HepG2 (cell line): Measurements from ENCODE around the gene DUSP16. TPM values are rescaled to one million over a fixed set of nuclear protein-coding genes. Genes with fewer than 3 reads are reported as not detected.

ENCODE experiments used
- ATAC-seq: fragments of 200-7000 bp; cut with Tn5 transposase; 3 replicates; pipeline ENCODE4 v1.9.1; 2020; ENCODE audit warnings: mild to moderate bottlenecking, moderate library complexity
- BruUV-seq: library from RNA; stranded (reverse); fragments of 400-500 nt; replicated peaks from 2 replicates; lab custom pipeline; 2021; lab: Mats Ljungman, UMichigan
- CTCF ChIA-PET: fragments of 300-600 bp; formaldehyde crosslinking; extraction: SDS; loops from one replicate; lab custom pipeline; 2021; ENCODE audit warnings: low total read pairs, inconsistent platforms, low intra/inter-chr PET ratio; lab: Yijun Ruan, JAX
- POLR2A ChIA-PET: fragments of 350-600 bp; sonication (Branson Sonifier 250); formaldehyde crosslinking; loops from one replicate; lab custom pipeline; 2020; ENCODE audit warnings: antibody characterized with exemption, inconsistent platforms; lab: Yijun Ruan, JAX
- DNase-seq: peaks from one replicate; pipeline ENCODE4 v3.0.0-alpha.2; 2015; ENCODE audit warnings: low spot score
- FAIRE-seq: peaks from 3 replicates; lab custom pipeline; 2011; peaks lifted over from hg19 to GRCh38; lab: Jason Lieb, UNC
- H2AFZ ChIP-seq: one replicate; pipeline ENCODE4 v1.6.1; 2011; ENCODE audit warnings: low read length, inconsistent platforms
- H3K27ac ChIP-seq: fragments of 300-600 bp; 3 replicates; pipeline ENCODE4 v1.8.0; 2011; ENCODE audit warnings: mixed run types, mild to moderate bottlenecking, mixed read lengths, low read length, inconsistent platforms; ENCODE audit not compliant: insufficient read depth; ENCODE audit errors: extremely low read length
- H3K27me3 ChIP-seq, 2 experiments: fragments of 200-600 bp in 1 of 2; 2 replicates in 1 of 2; 3 replicates in 1 of 2; pipeline versions ENCODE4 v1.6.0 to v1.8.0; 2011; ENCODE audit warnings: low read length in 2 of 2, mild to moderate bottlenecking in 2 of 2, moderate library complexity in 2 of 2, inconsistent platforms in 1 of 2; ENCODE audit not compliant: insufficient read depth in 2 of 2, control insufficient read depth in 1 of 2
- H3K36me3 ChIP-seq, 2 experiments: fragments of 200-600 bp in 1 of 2; replicated peaks in 1 of 2; 2 replicates in 1 of 2; 3 replicates in 1 of 2; pipeline versions ENCODE4 v1.5.1 to v1.8.0; 2011; ENCODE audit warnings: low read length in 2 of 2, inconsistent platforms in 1 of 2; ENCODE audit not compliant: insufficient read depth in 2 of 2, control insufficient read depth in 1 of 2
- H3K4me1 ChIP-seq: 2 replicates; pipeline ENCODE4 v1.5.1; 2012; ENCODE audit warnings: low read length, inconsistent platforms; ENCODE audit not compliant: insufficient read depth
- H3K4me2 ChIP-seq: 2 replicates; pipeline ENCODE4 v1.6.0; 2011; ENCODE audit warnings: low read depth, low read length, inconsistent platforms
- H3K4me3 ChIP-seq, 3 experiments: fragments of 200-600 bp in 1 of 3; sonication (generic), shearing (Covaris generic) in 1 of 3; replicated peaks in 1 of 3; 2 replicates each; pipeline ENCODE4 v1.5.1; 2011 to 2016; ENCODE audit warnings: low read length in 3 of 3, inconsistent platforms in 2 of 3, low read depth in 2 of 3, mild to moderate bottlenecking in 2 of 3, control low read depth in 1 of 3, mixed read lengths in 1 of 3; ENCODE audit not compliant: insufficient read depth in 1 of 3
- H3K79me2 ChIP-seq: one replicate; pipeline ENCODE4 v1.6.1; 2011; ENCODE audit warnings: low read length, inconsistent platforms; ENCODE audit not compliant: insufficient read depth
- H3K9ac ChIP-seq: 2 replicates; pipeline ENCODE4 v1.6.0; 2011; ENCODE audit warnings: mild to moderate bottlenecking, low read depth, low read length, inconsistent platforms; ENCODE audit not compliant: insufficient read depth
- H3K9me3 ChIP-seq: 2 replicates; pipeline ENCODE4 v1.5.1; 2012; ENCODE audit warnings: mild to moderate bottlenecking, low read length
- H4K20me1 ChIP-seq: 2 replicates; pipeline ENCODE4 v1.6.0; 2011; ENCODE audit warnings: inconsistent platforms, mild to moderate bottlenecking, low read length, moderate library complexity; ENCODE audit not compliant: insufficient read depth
- DPF2 ChIP-seq: sonication (generic); formaldehyde crosslinking; IDR thresholded peaks from 2 replicates; pipeline ENCODE4 v1.4.0; 2020; ENCODE audit warnings: mild to moderate bottlenecking, low read depth, missing genetic modification reagents, borderline replicate concordance
- GPBP1L1 ChIP-seq: sonication (generic); formaldehyde crosslinking; IDR thresholded peaks from 2 replicates; pipeline ENCODE4 v1.5.0; 2020; ENCODE audit warnings: mild to moderate bottlenecking, missing genetic modification reagents
- HNF4G ChIP-seq, 2 experiments: sonication (generic) in 1 of 2; formaldehyde crosslinking in 1 of 2; IDR thresholded peaks; 2 replicates each; pipeline versions ENCODE4 v1.4.0 to v1.6.1; 2011 to 2020; ENCODE audit warnings: borderline replicate concordance in 2 of 2, low read depth in 2 of 2, mild to moderate bottlenecking in 2 of 2, low read length in 1 of 2, missing genetic modification reagents in 1 of 2, moderate library complexity in 1 of 2
- KDM4B ChIP-seq: sonication (generic); formaldehyde crosslinking; IDR thresholded peaks from 2 replicates; pipeline ENCODE4 v1.4.0; 2020; ENCODE audit warnings: missing genetic modification reagents
- MAFF ChIP-seq: IDR thresholded peaks from 2 replicates; pipeline ENCODE4 v1.6.1; 2011; ENCODE audit warnings: low read depth, low read length, improper control_type of control experiment
- MTERF4 ChIP-seq: sonication (generic); formaldehyde crosslinking; IDR thresholded peaks from 2 replicates; pipeline ENCODE4 v1.8.0; 2023; ENCODE audit warnings: mild to moderate bottlenecking, missing genetic modification reagents
- NAIF1 ChIP-seq: sonication (generic); formaldehyde crosslinking; IDR thresholded peaks from 2 replicates; pipeline ENCODE4 v1.5.0; 2020; ENCODE audit warnings: mild to moderate bottlenecking, missing genetic modification reagents, borderline replicate concordance
- NFYC ChIP-seq: IDR thresholded peaks from 2 replicates; pipeline ENCODE4 v1.6.1; 2016; ENCODE audit warnings: missing genetic modification reagents, missing compliant biosample characterization
- NPAS2 ChIP-seq: sonication (generic); formaldehyde crosslinking; IDR thresholded peaks from 2 replicates; pipeline ENCODE4 v1.8.0; 2022; ENCODE audit warnings: mild to moderate bottlenecking, missing genetic modification reagents, borderline replicate concordance
- SNRNP70 ChIP-seq: fragments of 200-400 bp; formaldehyde crosslinking; IDR thresholded peaks from 2 replicates; pipeline ENCODE4 v1.6.1; 2017; ENCODE audit warnings: mild to moderate bottlenecking, low read depth, low read length, moderate library complexity
- TFDP2 ChIP-seq: sonication (generic); formaldehyde crosslinking; IDR thresholded peaks from 2 replicates; pipeline ENCODE4 v1.4.0; 2020; ENCODE audit warnings: missing genetic modification reagents
- TP53 ChIP-seq: sonication (generic); formaldehyde crosslinking; conservative IDR thresholded peaks from 2 replicates; pipeline ENCODE4 v1.4.0; 2020; ENCODE audit warnings: missing genetic modification reagents
- ZNF124 ChIP-seq: sonication (generic); formaldehyde crosslinking; IDR thresholded peaks from 2 replicates; pipeline ENCODE4 v1.4.0; 2020; ENCODE audit warnings: missing genetic modification reagents
- ZNF350 ChIP-seq: sonication (generic); formaldehyde crosslinking; IDR thresholded peaks from 2 replicates; pipeline ENCODE4 v1.4.0; 2020; ENCODE audit warnings: mild to moderate bottlenecking, low read depth, missing genetic modification reagents, borderline replicate concordance
- ZNF44 ChIP-seq: sonication (generic); formaldehyde crosslinking; IDR thresholded peaks from 2 replicates; pipeline ENCODE4 v1.5.1; 2020; ENCODE audit warnings: mild to moderate bottlenecking, missing genetic modification reagents
- ZNF614 ChIP-seq: IDR thresholded peaks from 2 replicates; pipeline ENCODE4 v1.6.1; 2018; ENCODE audit warnings: missing biosample characterization, missing genetic modification reagents, inconsistent platforms, borderline replicate concordance
- WGBS: methylation state at CpG from one replicate; pipeline ENCODE4 v1.1.6; 2017; ENCODE audit warnings: low lambda C conversion rate; 5-methylcytosine and 5-hydroxymethylcytosine counted together
- in situ Hi-C: cut with HindIII; loops from 2 replicates; pipeline ENCODE4 v1.10.0; 2017; ENCODE audit warnings: low pct_unique_long_range_greater_than_20kb; ENCODE audit not compliant: extremely low pct_ligation_motif_present
- intact Hi-C: fragments of 100-400 bp; cut with micrococcal nuclease; formaldehyde crosslinking; loops from one replicate; pipeline ENCODE4 v1.10.0; 2022; ENCODE audit not compliant: unreplicated experiment
- polyA plus RNA-seq, 8 experiments: library from polyadenylated mRNA; depleted of rRNA in 3 of 8; stranded (reverse) in 7 of 8; unstranded in 1 of 8; fragments of >200 nt; fragmentation: Illumina TruSeq in 4 of 8; extraction: Trizol in 4 of 8; gene quantifications; 2 replicates each; pipeline versions ENCODE4 v1.2.1 to v1.2.3, GENCODE V29; 2011 to 2016; ENCODE audit warnings: low read depth in 4 of 8, missing spikeins in 1 of 8, mixed read lengths in 1 of 8; ENCODE audit not compliant: insufficient read depth in 1 of 8
- total RNA-seq, 5 experiments: library from RNA; depleted of rRNA; stranded (reverse); fragments of >200 nt; fragmentation: Illumina TruSeq; extraction: Trizol; gene quantifications; 2 replicates each; pipeline ENCODE4 v1.2.3, GENCODE V29; 2016; ENCODE audit warnings: low read depth in 1 of 5

Gene DUSP16
- total and polyA plus RNA-seq, 2 of the 13 experiments (the other 11 are each of a cell fraction or from before 2014, with no cell fraction given) = 45.7 to 46.6 TPM

GRCh38 chr12:12513416-12514006 lies 49.2 kb downstream of the DUSP16 start (continued):
- TF ChIP-seq DPF2 (no peak), MAFF (peak; percentile 74)

GRCh38 chr12:12511895-12512711 lies 50.6 kb downstream of the DUSP16 start:
- Histone ChIP-seq H3K27me3 (no peaks in the 10 kb centered on the region), H3K9ac (no peak overlapping the region), H2AFZ (no peak overlapping the region), H3K36me3 (peaks cover 14 to 62% of the 10 kb centered on the region in 2 experiments; a peak in 4 of 5 replicates), H4K20me1 (no peaks in the 10 kb centered on the region), H3K4me1 (peaks cover 15% of the 10 kb centered on the region), H3K9me3 (no peaks in the 10 kb centered on the region), H3K27ac (no peak overlapping the region), H3K4me3 (no peak overlapping the region), H3K79me2 (peaks cover 74% of the 10 kb centered on the region), H3K4me2 (no peak overlapping the region)
- CTCF ChIA-PET = no interaction called here
- no TSS peak for BruUV-seq
- in situ Hi-C loops = no loop called here
- intact Hi-C loops = no loop called here
- WGBS = 97% methylated on average over 5 of the region's 5 CpGs
- TF ChIP-seq KDM4B (CRISPR knock-in tag) (no peak), HNF4G (IDR thresholded peaks at IDR 0.05; ENCODE audit: borderline replicate concordance, low read depth, low read length) (no peak), HNF4G (CRISPR knock-in tag; IDR thresholded peaks at IDR 0.05; ENCODE audit: borderline replicate concordance, low read depth) (no peak), MTERF4 (CRISPR knock-in tag) (no peak), ZNF350 (CRISPR knock-in tag) (no peak), TP53 (CRISPR knock-in tag) (no peak), TFDP2 (CRISPR knock-in tag) (no peak), ZNF44 (CRISPR knock-in tag) (no peak), GPBP1L1 (CRISPR knock-in tag) (no peak), ZNF614 (no peak), SNRNP70 (no peak), ZNF124 (no peak), NPAS2 (CRISPR knock-in tag) (no peak), NFYC (no peak), NAIF1 (CRISPR knock-in tag) (no peak)
- DNase-seq (no peak), FAIRE-seq (no peak), ATAC-seq (no peak)
- POLR2A ChIA-PET = no interaction called here
